Effector memory CD8-positive, alpha-beta T cell (primary cell): ENCODE data around the gene C2orf49.
A peak's percentile ranks its signal among the peaks of the same experiment; 100 is the strongest.
"Not testable (repeated sequence)": the region's sequence is repeated elsewhere in the genome, so short reads cannot be mapped to it uniquely, and the experiment has no call there.

Experiments
- ATAC-seq: fragments of 150-1000 bp; cut with Tn5 transposase; replicated peaks from 2 replicates; pipeline ENCODE4 v1.10.0; 2021; ENCODE audit warnings: mild to moderate bottlenecking, moderate library complexity
- DNase-seq, 3 experiments: peaks; one replicate each; pipeline ENCODE4 v3.0.0; 2021
- H3K27ac Mint-ChIP-seq, 2 donors: one replicate each; pipeline ENCODE4 v1.8.0; 2022; ENCODE audit warnings: mild to moderate bottlenecking in 2 of 2, mixed read lengths in 2 of 2, moderate library complexity in 2 of 2
- H3K27me3 Mint-ChIP-seq, 2 donors: one replicate each; pipeline ENCODE4 v1.8.0; 2022; ENCODE audit warnings: mixed read lengths in 2 of 2
- H3K36me3 Mint-ChIP-seq: one replicate; pipeline ENCODE4 v1.8.0; 2022; ENCODE audit warnings: mild to moderate bottlenecking, moderate library complexity, mixed read lengths; ENCODE audit not compliant: insufficient read depth
- H3K4me1 Mint-ChIP-seq, 2 donors: one replicate each; pipeline ENCODE4 v1.8.0; 2022; ENCODE audit warnings: low read depth in 2 of 2, mixed read lengths in 2 of 2
- H3K4me3 Mint-ChIP-seq, 2 donors: one replicate each; pipeline ENCODE4 v1.8.0; 2022; ENCODE audit warnings: mild to moderate bottlenecking in 2 of 2, mixed read lengths in 2 of 2, moderate library complexity in 2 of 2
- H3K9me3 Mint-ChIP-seq, 2 donors: one replicate each; pipeline ENCODE4 v1.8.0; 2022; ENCODE audit warnings: mixed read lengths in 2 of 2

Gene C2orf49

DNA sequence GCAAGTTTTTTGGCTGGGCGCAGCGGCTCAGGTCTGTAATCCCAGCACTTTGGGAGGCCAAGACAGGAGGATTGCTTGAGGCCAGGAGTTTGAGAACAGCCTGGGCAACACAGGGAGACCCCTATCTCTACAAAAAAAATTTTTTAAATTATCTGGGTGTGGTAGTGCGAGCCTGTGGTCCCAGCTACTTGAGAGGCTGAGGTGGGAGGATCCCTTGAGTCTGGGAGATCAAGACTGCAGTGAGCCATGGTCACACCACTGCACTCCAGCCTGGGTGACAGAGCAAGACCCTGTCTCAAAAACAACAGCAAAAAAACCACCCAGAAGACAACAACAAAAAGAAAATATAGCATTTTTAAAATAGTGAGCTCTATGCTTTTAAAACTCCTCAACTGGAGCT lies 10.1 kb upstream of the C2orf49 start:
- peak overlapping the region; percentile 95 to 98 for H3K27ac Mint-ChIP-seq
- peaks cover 32% of the 10 kb centered on the region for H3K36me3 Mint-ChIP-seq
- not testable (repeated sequence) for DNase-seq, ATAC-seq, H3K9me3 Mint-ChIP-seq, H3K27me3 Mint-ChIP-seq
- peak overlapping the region in 1 of 2 donors; percentile 81 for H3K4me3 Mint-ChIP-seq
- peaks cover 40 to 66% of the 10 kb centered on the region in 2 donors for H3K4me1 Mint-ChIP-seq

DNA sequence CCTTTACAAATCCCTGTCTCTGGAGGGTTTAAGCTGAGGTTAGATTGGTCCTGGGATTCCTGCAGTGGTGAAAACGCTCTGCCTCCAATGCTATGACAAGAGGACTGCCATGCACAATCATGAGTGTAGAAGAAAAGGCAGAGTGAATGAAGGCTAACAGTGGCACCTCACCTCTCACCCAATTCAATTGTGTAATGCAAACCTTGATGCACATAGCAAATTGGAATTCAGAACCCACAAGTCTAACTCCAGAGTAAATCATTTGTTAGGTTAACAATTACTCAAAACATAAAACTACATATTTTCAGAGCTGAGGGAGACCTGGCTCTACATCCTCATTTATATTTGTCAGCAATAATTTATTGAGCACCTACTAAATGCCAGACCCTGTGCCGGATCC lies 9.7 kb upstream of the C2orf49 start:
- Mint-ChIP-seq H3K27me3 (no peaks in the 10 kb centered on the region), H3K27ac (peak overlapping the region; percentile 95 to 98), H3K9me3 (no peaks in the 10 kb centered on the region), H3K4me3 (peak overlapping the region; percentile 81 to 82), H3K4me1 (peaks cover 37 to 62% of the 10 kb centered on the region in 2 donors), H3K36me3 (peaks cover 31% of the 10 kb centered on the region)
- ATAC-seq, result no peak
- no peak for DNase-seq

DNA sequence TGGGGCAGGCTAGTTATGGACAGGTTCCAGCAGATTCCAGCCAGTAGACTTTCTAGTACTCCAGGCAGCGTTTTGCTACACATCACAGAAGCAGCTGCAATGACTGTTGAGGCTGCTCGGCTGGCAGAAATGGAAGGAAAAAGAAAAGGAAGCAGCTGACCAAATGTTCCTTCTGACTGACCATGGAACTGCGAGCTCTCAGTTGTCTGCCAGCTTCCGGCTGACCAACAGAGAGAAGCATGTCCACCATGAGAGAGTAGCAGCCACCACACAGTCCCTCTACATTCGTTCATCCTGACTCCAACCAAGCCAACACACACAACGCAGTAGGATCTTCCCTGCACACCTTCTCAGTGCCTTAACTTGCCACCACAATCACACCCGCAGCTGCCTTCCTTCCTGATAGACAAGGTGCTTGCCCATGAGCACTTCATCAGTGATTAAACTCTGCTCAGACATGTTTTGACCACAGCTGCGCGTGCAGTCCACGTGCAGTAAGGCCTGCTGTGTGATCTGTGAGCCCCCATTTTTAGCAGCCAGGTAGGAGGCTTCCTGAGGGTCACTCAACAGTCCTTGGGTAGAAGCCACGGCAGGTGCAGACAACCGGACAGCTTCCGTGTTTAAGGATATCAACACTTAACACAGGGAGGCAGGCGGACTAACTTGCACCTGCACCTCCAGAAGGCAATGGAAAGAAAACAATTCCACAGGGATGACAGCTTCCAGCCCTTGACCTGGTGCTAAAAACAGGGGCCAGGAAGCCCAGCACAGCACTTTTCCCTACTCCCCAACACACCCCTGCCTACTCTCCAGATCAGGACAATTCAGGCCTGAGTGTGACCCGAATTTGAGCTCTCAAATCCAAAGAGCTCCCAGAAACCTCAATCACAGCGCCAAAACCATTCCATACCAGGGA lies 8.8 kb upstream of the C2orf49 start:
- H3K27me3 Mint-ChIP-seq, result no peaks in the 10 kb centered on the region
- H3K4me1 Mint-ChIP-seq, result peaks cover 31 to 57% of the 10 kb centered on the region in 2 donors
- DNase-seq (peak; percentile 25 to 29 (median 28)), ATAC-seq (peak; percentile 51)
- peaks cover 28% of the 10 kb centered on the region for H3K36me3 Mint-ChIP-seq
- no peaks in the 10 kb centered on the region for H3K9me3 Mint-ChIP-seq
- H3K27ac Mint-ChIP-seq, result peak overlapping the region; percentile 95 to 98
- H3K4me3 Mint-ChIP-seq, result peak overlapping the region; percentile 81 to 82

DNA sequence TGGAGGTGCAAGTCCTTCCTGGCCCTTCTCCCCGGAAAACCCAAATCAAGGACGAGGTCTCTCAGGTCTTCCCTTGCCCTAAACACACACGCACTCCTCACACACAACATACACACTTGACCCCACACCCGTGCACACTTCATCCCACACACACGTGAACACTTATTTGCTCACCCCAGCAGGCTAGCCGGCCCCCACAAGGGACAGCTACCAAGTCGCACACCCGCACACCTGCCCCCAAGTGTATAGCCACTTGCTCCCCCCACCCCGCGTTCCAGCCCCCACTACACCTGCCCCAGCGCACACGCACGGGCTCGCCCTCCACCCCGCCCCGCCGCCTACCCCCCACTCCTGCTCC lies 8.2 kb upstream of the C2orf49 start:
- Mint-ChIP-seq H3K27me3 (no peaks in the 10 kb centered on the region), H3K4me1 (peaks cover 29 to 51% of the 10 kb centered on the region in 2 donors), H3K4me3 (peak overlapping the region; percentile 81 to 82), H3K9me3 (no peaks in the 10 kb centered on the region), H3K36me3 (peaks cover 28% of the 10 kb centered on the region), H3K27ac (peak overlapping the region; percentile 95 to 98)
- DNase-seq (peak in 1 of 3 experiments; percentile 6), ATAC-seq (peak; percentile 22)

DNA sequence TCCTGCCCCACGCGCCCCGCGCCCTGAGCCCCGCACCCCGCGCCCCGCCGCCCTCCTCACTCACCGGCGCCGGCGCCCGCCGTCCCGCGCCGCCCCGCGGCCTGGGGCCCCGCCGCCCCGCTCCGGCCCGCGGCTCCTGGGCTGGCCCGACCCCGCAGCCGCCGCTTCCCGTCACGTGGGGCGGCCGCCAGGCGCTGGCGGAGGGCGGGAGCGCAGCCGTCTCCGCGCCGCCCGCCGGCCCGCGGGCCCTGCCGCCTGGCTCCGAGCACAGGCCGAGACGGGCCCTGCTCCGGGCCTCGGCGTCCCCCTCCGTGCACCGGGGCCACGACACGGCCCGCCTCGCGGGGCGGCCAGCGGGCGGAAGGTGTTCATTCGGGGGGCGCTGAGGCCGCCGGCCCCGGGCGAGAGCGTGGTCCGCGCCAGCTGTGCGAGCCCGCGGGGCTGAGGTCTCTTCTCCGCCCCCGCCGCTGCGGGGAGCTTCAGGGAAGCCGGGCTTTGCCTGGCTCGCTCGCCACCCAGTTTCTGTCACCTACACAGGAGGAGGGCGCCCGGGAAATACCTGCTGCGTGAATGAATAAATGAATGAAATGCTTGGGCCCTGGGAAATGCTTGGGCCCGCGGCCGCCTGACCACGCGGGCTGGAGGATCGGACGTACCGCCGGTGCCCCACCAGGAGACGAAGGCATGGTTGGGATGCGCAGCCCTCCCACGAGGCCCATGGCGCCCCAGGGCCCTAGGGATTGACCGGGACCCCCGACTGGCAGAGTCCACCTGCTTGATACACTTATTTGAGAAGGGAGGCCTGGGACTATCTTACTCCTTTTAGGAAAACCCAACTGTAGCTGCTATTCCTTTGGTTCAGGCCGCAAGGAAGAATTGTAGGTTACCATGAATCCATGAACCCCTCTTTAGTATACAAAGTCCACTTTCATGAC lies 7.5 kb upstream of the C2orf49 start, which contains the start of gene TGFBRAP1:
TSS of gene TGFBRAP1 (minus strand) at position 175 of the 935 bp plus-strand sequence. CDS start 21,434 bp downstream, outside the sequence.
- H3K9me3 Mint-ChIP-seq, result no peaks in the 10 kb centered on the region
- H3K4me1 Mint-ChIP-seq, result peaks cover 29 to 44% of the 10 kb centered on the region in 2 donors
- peak; percentile 86 for ATAC-seq
- H3K27ac Mint-ChIP-seq, result peak within 1 kb of the TSS; percentile 95 to 98
- peak; percentile 44 to 55 (median 54) for DNase-seq
- H3K36me3 Mint-ChIP-seq, result peaks cover 28% of the 10 kb centered on the region
- H3K4me3 Mint-ChIP-seq, result peak within 1 kb of the TSS; percentile 82 to 83
- no peaks in the 10 kb centered on the region for H3K27me3 Mint-ChIP-seq

DNA sequence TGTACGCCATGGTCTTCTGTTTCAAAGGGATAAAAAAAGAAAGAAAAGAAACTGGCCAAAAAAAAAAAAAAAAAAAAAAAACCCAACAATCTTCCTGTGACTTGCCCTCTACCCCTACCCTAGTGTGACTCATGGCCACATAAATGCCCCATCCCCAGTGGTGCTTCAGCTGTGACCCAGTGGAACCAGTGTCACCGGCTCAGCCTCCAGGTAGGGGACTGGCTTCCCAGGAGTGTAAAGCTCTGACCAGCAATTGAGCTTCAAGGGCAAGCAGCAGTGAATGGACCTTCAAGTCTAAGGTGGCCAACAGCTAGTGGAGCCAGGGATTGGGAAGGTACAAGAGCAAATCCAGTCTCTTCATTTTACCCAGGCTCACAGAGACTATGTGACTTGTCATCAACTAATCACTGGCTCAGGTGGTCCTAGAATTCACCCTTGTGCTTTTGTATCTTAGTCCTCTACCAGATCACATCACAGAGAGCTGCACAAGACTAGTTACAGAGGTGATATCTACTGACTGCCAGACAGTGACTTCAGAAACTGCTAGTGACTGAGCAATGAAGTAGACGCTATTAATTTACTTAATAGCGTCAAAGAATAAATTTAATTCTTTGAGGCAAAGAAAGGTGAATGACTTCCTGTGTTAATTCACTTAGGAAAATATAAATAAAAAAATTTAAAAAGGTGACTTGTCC lies 6.5 kb upstream of the C2orf49 start:
- Mint-ChIP-seq H3K4me3 (peak overlapping the region; percentile 82 to 83), H3K9me3 (no peaks in the 10 kb centered on the region), H3K27me3 (no peaks in the 10 kb centered on the region), H3K36me3 (peaks cover 29% of the 10 kb centered on the region), H3K4me1 (peaks cover 29 to 34% of the 10 kb centered on the region in 2 donors), H3K27ac (peak overlapping the region; percentile 93 to 98)
- ATAC-seq, result no peak
- DNase-seq, result no peak

DNA sequence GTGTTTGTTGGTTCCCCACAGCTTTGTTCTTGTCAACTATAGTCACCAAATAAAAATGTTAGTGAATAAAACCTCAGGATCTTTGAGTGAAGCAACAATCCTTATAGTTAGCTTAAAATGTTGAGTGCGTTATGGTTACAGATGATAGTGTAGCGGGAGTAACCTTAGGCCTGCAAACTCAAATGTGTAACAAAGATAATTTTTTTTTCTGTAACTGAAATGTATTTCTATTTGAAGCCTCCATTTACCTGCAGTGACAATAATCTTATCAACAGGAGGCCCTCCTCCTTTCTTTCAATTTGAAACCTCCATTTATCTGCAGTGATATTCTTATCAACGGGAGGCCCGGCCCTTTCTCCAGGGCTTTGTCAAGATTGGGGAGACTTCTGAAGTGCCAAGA lies 3.1 kb upstream of the C2orf49 start:
- Mint-ChIP-seq H3K27ac (no peak overlapping the region), H3K9me3 (no peaks in the 10 kb centered on the region), H3K36me3 (peaks cover 26% of the 10 kb centered on the region), H3K4me3 (no peak overlapping the region), H3K4me1 (peaks cover 24 to 39% of the 10 kb centered on the region in 2 donors), H3K27me3 (no peaks in the 10 kb centered on the region)
- no peak for DNase-seq
- ATAC-seq, result no peak

DNA sequence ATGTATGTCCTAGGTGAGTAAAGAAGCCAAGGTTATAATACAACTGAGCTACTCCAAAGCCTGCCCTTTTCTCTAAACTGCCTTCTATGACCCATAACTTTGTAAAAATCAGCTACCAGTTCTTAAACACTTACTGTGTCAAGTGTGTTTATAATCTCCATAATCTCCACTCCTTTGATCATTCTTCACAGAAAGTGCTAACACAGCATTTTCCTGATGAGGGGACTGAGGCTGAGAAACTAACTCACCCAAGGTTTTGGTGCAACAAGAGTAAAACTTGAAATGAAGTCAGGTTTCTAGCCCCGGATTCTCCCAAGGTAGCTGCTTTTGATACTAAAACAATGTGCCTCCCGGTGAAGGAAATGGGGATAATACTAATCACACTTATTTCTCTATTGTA lies 1.9 kb upstream of the C2orf49 start:
- Mint-ChIP-seq H3K4me1 (peaks cover 18 to 39% of the 10 kb centered on the region in 2 donors), H3K9me3 (no peaks in the 10 kb centered on the region), H3K4me3 (no peak overlapping the region), H3K36me3 (peaks cover 19% of the 10 kb centered on the region), H3K27me3 (no peaks in the 10 kb centered on the region), H3K27ac (no peak overlapping the region)
- no peak for DNase-seq
- ATAC-seq, result no peak

DNA sequence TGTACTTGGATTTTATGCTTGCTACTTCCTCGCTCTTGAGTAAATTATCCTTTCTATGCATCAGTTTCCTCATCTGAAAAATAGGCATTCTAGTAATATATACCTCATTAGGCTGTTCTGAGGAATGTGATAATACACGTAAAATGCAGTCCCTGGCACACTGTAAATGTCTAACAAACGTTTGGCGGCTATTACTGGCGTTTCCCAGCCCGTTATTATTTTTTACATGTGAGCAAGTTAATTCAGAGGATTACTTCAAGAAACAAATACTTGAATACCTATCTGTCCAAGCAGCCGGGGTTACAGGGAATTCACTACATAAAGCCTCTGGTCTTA lies 586 bp upstream of the C2orf49 start:
- Mint-ChIP-seq H3K36me3 (peaks cover 25% of the 10 kb centered on the region), H3K4me1 (peaks cover 14 to 38% of the 10 kb centered on the region in 2 donors), H3K27me3 (no peaks in the 10 kb centered on the region), H3K9me3 (no peaks in the 10 kb centered on the region), H3K27ac (peak overlapping the region; percentile 99), H3K4me3 (peak overlapping the region; percentile 90 to 93)
- ATAC-seq (no peak), DNase-seq (no peak)

DNA sequence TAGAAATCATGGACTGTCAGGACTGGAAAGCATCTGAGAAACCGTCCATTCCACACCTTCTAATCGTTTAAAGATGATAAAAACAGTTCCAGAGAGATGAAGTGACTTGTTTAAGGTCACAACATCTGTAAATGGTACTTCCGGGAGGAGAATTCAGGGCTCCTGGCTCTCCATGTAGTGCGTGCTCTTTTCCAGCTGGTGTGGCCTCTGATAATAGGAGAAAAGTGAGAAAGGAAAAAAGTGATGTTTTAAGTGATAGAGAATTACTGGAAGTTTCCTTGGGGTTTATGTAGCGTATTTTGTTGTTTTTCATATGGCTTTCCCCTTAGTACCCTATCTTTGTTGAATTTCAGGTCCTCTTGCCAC lies 663 bp downstream of the C2orf49 start:
- ATAC-seq (peak; percentile 1), DNase-seq (no peak)
- no peaks in the 10 kb centered on the region for H3K27me3 Mint-ChIP-seq
- peaks cover 14 to 38% of the 10 kb centered on the region in 2 donors for H3K4me1 Mint-ChIP-seq
- H3K4me3 Mint-ChIP-seq, result peak overlapping the region; percentile 90 to 93
- peak overlapping the region; percentile 99 for H3K27ac Mint-ChIP-seq
- peaks cover 37% of the 10 kb centered on the region for H3K36me3 Mint-ChIP-seq
- no peaks in the 10 kb centered on the region for H3K9me3 Mint-ChIP-seq

DNA sequence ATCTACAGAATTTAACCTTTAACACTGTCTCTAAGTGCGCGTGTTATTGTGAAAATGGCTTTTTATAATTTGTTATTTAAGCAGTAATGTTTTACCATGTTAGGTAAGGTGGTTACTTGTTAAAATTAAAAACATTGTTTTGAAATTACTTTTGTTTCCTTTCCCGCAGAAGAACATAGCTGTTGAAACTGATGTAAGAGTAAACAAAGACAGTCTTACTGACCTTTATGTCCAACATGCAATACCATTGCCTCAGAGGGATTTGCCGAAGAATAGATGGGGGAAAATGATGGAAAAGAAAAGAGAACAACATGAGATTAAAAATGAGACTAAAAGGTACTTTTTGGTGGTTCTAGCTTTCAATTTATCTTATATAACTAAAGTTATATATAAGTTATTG lies 2.1 kb downstream of the C2orf49 start:
- peaks cover 45% of the 10 kb centered on the region for H3K36me3 Mint-ChIP-seq
- H3K27ac Mint-ChIP-seq, result peak overlapping the region; percentile 99
- no peaks in the 10 kb centered on the region for H3K27me3 Mint-ChIP-seq
- H3K4me1 Mint-ChIP-seq, result peaks cover 14 to 38% of the 10 kb centered on the region in 2 donors
- no peaks in the 10 kb centered on the region for H3K9me3 Mint-ChIP-seq
- peak overlapping the region in 1 of 2 donors; percentile 3 for H3K4me3 Mint-ChIP-seq
- ATAC-seq (no peak), DNase-seq (no peak)

DNA sequence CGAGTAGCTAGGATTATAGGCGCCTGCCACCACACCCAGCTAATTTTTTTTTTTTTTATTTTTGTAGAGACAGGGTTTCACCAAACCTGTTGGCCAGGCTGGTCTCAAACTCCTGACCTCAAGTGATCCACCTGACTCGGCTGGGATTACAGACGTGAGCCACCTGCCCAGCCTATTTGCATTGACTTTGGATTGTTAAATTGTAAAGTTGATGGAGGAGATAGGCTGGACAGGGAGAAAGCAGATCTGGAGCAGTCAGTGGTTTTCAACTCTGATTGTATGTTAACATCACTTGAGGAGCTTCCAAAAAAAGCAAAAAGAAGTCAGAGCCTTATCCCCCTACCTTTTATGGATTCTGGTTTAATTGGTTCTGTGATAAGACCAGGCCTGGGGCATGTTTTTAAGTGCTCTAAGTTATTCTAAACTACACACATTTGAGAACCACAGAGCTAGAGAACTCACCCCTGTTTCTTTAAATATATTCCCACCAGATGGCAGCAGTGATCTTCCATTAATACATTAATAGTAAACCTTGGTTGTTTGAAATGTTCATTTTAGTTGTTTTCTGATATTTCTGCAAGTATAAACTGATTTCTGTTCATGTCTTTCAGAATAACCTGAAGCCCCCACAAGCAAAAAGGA lies 7.5 kb downstream of the C2orf49 start:
- H3K4me1 Mint-ChIP-seq, result peaks cover 0 to 16% of the 10 kb centered on the region in 2 donors
- H3K27ac Mint-ChIP-seq, result peak overlapping the region; percentile 15 to 26
- no peaks in the 10 kb centered on the region for H3K27me3 Mint-ChIP-seq
- ATAC-seq (no peak), DNase-seq (no peak)
- H3K36me3 Mint-ChIP-seq, result peaks cover 61% of the 10 kb centered on the region
- H3K4me3 Mint-ChIP-seq, result no peak overlapping the region
- H3K9me3 Mint-ChIP-seq, result no peaks in the 10 kb centered on the region
